IgD-negative memory B cell (primary cell): ENCODE data around the gene MCOLN3. TPM values are rescaled to one million over a fixed set of nuclear protein-coding genes. Genes with fewer than 3 reads are reported as not detected.

Experiments used
- polyA plus RNA-seq: library from polyadenylated mRNA; unstranded; fragments of 300-500 nt; fragmentation: Illumina TruSeq; gene quantifications from one replicate; pipeline ENCODE4 v1.2.3, GENCODE V29; 2021

The MCOLN3 gene
- polyA plus RNA-seq, 1 donor from 2014 or later: 0.19 TPM

Other genes starting within 250 kb of the MCOLN3 start
- not detected for gene LPAR3, start 155.3 kb downstream of the MCOLN3 start, polyA plus RNA-seq
- 12.4 TPM for gene MCOLN2, start 51.4 kb downstream of the MCOLN3 start, polyA plus RNA-seq
- gene SYDE2, start 152.5 kb upstream of the MCOLN3 start, polyA plus RNA-seq: 1.2 TPM
- gene C1orf52, start 211.2 kb upstream of the MCOLN3 start, polyA plus RNA-seq: 22.3 TPM
- gene BCL10, start 228.1 kb upstream of the MCOLN3 start, polyA plus RNA-seq: 47.0 TPM